ENCODE results near the gene WDR33. TPM values are rescaled to one million over a fixed set of nuclear protein-coding genes. Genes with fewer than 3 reads are reported as not detected.
"Not testable (repeated sequence)": the region's sequence is repeated elsewhere in the genome, so short reads cannot be mapped to it uniquely, and the experiment has no call there.

Gene WDR33
- total RNA-seq, 4 donors from 2014 or later: 25.8 to 53.3 (median 38.0) TPM

DNA sequence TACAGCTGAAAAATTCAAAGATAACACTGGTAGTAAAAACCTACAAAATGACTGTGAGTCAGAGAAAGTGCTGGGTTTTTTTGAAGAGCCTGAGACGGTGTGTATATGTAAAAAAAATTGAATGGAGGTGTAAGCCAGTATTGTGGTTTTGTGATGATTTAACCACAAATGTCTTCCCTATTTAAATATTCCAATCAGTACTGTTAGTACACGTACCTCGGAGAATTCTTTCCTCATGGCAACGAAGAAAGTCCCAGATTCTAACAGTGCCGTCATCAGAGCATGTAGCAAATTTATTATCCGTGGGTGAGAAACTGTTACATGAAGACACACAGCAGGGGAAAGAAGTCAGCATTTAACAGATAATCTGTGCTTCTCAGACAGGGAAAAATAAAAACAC, 48.1 kb downstream of the WDR33 start:
- ATAC-seq (ENCODE audit: low FRiP score): no peak
- no peak for TF ChIP-seq CTCF (IDR thresholded peaks at IDR 0.05)
- DNase-seq (ENCODE audit: low spot score): no peak

- no peak for DNase-seq (ENCODE audit: low spot score)
- no peak for TF ChIP-seq CTCF (IDR thresholded peaks at IDR 0.05)
- ATAC-seq (ENCODE audit: low FRiP score): no peak
These were observed 48.5 kb downstream of the WDR33 start for GRCh38 chr2:127762441-127762840.

GRCh38 chr2:127759931-127760330, 51.0 kb downstream of the WDR33 start:
- DNase-seq (ENCODE audit: low spot score) (no peak), ATAC-seq (ENCODE audit: low FRiP score) (no peak)
- no peak for TF ChIP-seq CTCF (IDR thresholded peaks at IDR 0.05)

- DNase-seq (ENCODE audit: low spot score) (no peak), ATAC-seq (ENCODE audit: low FRiP score) (no peak)
- no peak for TF ChIP-seq CTCF (IDR thresholded peaks at IDR 0.05)
These were observed 56.8 kb downstream of the WDR33 start for GRCh38 chr2:127754186-127754585.

GRCh38 chr2:127753374-127753773, 57.6 kb downstream of the WDR33 start:
- no peak for TF ChIP-seq CTCF (IDR thresholded peaks at IDR 0.05)
- ATAC-seq (ENCODE audit: low FRiP score): no peak

DNA sequence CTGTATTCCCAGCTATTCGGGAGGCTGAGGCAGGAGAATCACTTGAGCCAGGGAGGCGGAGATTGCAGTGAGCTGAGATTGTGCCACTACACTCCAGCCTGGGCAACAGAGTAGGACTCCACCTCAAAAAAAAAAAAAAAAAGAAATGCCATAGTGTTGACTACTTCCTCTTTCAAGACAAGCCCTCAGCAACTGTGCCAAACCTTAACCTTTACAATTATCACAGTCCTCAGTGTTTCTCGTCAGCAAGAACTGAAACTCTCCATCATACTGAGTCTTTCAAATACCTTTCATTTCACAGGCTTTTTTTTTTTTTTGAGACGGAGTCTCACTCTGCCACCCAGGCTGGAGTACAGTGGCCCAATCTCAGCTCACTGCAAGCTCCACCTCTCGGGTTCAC, 61.4 kb downstream of the WDR33 start:
- not testable (repeated sequence) for ATAC-seq (ENCODE audit: low FRiP score); DNase-seq (ENCODE audit: low spot score)

More at GRCh38 chr2:127753374-127753773, 57.6 kb downstream of the WDR33 start:
- no peak for DNase-seq (ENCODE audit: low spot score)

- DNase-seq (ENCODE audit: low spot score): no peak
- ATAC-seq (ENCODE audit: low FRiP score): no peak
- TF ChIP-seq CTCF (IDR thresholded peaks at IDR 0.05): no peak
These were observed 63.4 kb downstream of the WDR33 start for GRCh38 chr2:127747621-127748020.

DNA sequence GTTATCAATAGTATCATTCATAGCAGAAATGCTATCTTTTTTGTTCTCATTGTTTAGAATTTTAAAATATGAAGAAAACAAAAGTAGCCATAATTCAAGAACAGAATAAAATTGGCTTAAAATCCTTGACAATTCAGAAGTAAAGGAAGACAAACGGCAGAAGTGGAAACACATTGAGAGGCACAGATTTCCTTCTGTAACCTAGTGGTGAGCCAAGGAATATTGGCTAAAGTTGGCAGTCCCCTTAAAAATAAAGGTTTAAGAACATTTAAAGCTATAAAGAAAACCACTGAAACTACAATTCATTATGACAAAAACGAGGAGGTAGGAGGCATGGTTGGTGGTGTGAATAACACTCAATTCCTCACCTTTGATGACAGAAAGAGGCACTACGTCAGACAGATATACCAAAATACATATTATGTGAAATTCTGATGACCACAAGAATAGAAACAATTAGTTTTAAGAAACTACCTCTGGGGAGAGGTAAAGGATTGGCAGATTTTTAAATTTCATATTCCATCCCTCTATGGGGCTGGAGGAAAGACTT, 67.4 kb downstream of the WDR33 start:
- no peak for DNase-seq (ENCODE audit: low spot score)
- no peak for ATAC-seq (ENCODE audit: low FRiP score)
- no peak for TF ChIP-seq CTCF (IDR thresholded peaks at IDR 0.05)

Data from omental fat pad (tissue), 4 donors.